C4-2B (cell line): Measurements from ENCODE around the gene MED12L.

Source experiments
- ZFX ChIP-seq: fragments of 450-650 bp; IDR thresholded peaks from 2 replicates; pipeline ENCODE4 v1.6.1; 2017
- TF ChIP-seq, protein P1 (sequence below): fragments of 450-650 bp; conservative IDR thresholded peaks from 2 replicates; pipeline ENCODE4 v1.5.1; 2017; ENCODE audit warnings: mild to moderate bottlenecking

- TF ChIP-seq, protein P1, sequence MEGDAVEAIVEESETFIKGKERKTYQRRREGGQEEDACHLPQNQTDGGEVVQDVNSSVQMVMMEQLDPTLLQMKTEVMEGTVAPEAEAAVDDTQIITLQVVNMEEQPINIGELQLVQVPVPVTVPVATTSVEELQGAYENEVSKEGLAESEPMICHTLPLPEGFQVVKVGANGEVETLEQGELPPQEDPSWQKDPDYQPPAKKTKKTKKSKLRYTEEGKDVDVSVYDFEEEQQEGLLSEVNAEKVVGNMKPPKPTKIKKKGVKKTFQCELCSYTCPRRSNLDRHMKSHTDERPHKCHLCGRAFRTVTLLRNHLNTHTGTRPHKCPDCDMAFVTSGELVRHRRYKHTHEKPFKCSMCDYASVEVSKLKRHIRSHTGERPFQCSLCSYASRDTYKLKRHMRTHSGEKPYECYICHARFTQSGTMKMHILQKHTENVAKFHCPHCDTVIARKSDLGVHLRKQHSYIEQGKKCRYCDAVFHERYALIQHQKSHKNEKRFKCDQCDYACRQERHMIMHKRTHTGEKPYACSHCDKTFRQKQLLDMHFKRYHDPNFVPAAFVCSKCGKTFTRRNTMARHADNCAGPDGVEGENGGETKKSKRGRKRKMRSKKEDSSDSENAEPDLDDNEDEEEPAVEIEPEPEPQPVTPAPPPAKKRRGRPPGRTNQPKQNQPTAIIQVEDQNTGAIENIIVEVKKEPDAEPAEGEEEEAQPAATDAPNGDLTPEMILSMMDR: no peak
- TF ChIP-seq ZFX: no peak
Measured at GRCh38 chr3:151093905-151094304, 8.4 kb downstream of the MED12L start.
